ENCODE data around the gene ACAP1.
A peak's percentile ranks its signal among the peaks of the same experiment; 100 is the strongest.

- TF ChIP-seq CTCF (IDR thresholded peaks at IDR 0.05) (no peak), POLR2A (IDR thresholded peaks at IDR 0.05) (peak in 3 of 4 donors; percentile 35 to 70 (median 50))
Measured at GRCh38 chr17:7380855-7381683, 44.7 kb downstream of the ACAP1 start, which contains the start of gene TNK1.

Measured in upper lobe of left lung (tissue), 4 donors.